NOMO-1 treated with dmso at 0.1 percent for 144 hours (cell line): ENCODE data around the gene ZKSCAN5.
A peak's percentile ranks its signal among the peaks of the same experiment; 100 is the strongest.
"Not testable (repeated sequence)": the region's sequence is repeated elsewhere in the genome, so short reads cannot be mapped to it uniquely, and the experiment has no call there.

Source experiments
- DNase-seq: peaks from one replicate; lab custom pipeline; 2025; ENCODE audit not compliant: unreplicated experiment; lab: John Stamatoyannopoulos, UW

ZKSCAN5 gene

DNA sequence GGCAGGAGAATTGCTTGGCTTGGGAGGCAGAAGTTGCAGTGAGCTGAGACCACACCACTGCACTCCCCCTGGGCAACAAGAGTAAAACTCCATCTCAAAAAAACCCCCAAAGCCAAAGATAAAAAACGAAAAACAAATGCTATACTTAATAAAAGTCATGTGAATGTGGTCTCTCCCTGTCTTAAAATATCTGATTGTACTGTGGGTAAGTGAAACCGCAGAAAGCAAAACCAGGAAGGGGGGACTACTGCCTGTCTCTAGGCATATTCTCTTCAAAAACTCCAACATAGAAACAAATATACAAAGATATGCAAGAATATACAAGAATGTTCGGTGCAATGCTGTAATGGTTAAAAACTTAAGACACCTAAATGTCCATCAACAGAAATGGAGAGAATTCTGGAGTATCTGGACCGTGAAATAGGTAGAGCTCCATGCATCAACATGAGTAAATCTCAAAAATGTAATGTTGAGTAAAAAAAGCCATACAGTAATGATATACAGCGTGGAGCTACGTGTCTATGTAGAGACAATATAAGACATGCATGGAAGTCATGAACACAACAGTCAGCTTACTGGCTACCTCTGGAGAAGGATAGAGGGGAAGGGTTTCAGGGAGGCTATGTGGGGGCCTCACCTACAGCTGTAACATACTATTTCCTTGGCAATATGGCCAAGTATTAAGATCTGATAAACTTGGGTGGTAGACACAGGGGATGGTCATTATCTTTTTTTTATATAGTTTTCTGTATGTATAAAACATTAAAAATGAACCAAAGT is 6.5 kb upstream of the ZKSCAN5 start:
- no peak for DNase-seq

DNA sequence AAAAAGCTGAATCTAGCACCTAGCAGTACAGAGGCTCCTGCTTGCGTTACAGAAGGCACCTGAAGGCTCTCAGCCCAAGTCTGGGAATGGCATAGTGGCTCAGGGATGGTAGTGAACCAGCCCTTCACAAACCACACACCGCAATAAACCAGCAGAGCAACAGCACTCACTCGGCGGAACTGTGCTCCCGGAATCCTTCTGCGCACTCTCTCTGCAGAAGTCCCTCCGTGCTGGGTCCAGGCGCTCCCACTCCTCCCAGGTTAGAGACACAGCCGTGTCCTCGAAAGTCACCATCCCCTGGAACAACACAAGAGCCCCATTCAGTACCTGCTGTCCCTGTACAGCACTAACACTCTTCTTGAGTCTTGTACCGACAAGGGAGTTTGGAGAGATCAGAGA is 5.9 kb upstream of the ZKSCAN5 start:
- no peak for DNase-seq

DNA sequence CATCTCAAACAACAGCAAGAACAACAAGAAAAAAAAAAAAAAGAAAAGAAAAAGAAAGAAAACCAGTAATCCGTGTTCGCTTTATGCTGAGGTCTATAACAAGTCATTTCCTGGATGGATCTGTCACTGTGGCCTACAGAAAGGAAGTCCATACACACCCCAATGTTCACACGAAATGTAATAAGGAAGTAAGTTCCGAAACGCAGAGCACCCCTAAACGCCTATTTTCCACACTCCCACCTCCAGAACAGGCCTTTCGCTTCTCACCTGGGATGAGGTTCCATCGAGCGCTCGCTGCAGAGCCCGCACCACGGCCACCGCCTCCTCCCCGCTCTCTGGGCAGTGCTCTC is 5.1 kb upstream of the ZKSCAN5 start:
- DNase-seq = peak; percentile 46

DNA sequence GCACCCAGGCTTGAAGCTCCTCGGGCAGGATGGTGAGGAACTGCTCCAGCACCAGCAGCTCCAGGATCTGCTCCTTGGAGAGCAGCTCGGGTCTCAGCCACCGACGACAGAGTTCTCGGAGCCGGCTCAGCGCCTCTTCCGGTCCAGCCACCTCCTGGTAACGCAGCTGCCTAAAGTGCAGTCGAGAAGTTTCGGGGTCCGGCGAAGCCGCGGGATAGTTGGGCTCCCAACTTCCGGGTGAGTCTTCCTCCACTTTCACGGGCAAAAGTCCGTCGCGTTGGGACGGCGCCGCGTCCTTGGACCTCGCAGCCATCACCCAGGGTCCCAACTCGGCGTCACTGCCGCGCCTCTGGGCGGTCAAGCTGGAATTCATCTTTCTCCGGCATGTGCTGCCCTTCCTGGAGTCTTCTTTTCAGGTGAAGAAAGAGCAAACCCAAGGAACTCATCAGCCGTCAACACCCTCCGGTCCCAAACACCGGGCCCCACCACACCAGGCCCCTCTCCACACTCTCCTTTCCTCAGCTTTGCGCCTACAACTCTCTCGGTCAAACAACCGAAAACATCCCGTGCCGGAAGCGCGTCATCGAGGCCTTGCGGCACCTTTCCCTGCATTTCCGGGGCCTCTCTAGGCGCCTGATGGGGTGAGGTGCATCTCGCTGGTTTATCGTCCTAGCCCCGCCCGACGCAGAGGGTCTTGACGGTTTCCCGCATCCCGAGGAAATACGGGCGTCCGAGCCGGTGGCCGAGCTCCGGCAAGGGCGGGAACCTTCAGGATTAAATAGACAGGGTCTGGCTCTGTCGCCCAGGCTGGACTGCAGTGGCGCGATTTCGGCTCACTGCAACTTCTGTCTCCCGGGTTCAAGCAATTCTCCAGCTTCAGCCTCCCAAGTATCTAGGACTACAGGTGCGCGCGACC is 4.5 kb upstream of the ZKSCAN5 start, which contains the start of gene ZNF394:
Gene ZNF394 (minus strand): TSS at position 561 of the 916 bp plus-strand sequence. CDS start 188 bp downstream, at position 373.
- peak; percentile 97 for DNase-seq

DNA sequence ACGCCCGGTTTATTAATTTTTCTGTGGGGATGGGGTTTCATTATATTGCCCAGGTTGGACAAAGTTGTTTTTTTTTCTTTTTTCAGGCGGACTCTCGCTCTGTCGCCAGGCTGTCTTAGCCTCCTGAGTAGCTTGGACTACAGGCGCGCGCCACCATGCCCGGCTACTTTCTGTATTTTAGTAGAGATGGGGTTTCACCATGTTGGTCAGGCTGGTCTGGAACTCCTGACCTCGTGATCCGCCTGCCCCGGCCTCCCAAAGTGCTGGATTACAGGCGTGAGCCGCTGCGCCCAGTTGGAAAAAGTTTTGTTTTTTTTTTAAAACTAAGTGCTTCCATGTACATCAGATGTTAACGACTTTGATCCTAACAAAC is 3.8 kb upstream of the ZKSCAN5 start:
- DNase-seq = no peak

DNA sequence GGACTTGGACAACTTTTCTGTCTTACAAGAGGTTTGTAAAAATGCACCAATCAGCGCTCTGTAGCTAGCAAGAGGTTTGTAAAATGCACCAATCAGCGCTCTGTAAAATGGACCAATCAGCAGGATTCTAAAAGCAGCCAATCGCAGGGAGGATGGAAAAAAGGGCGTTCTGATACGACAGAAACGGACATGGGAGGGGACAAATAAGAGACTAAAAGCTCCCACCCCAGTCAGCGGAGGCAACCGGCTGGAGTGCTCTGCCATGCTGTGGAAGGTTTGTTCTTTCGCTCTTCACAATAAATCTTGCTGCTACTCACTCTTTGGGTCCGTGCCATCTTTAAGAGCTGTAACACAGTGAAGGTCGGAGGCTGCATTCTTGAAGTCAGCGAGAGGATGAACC is 3.2 kb upstream of the ZKSCAN5 start:
- not testable (repeated sequence) for DNase-seq

DNA sequence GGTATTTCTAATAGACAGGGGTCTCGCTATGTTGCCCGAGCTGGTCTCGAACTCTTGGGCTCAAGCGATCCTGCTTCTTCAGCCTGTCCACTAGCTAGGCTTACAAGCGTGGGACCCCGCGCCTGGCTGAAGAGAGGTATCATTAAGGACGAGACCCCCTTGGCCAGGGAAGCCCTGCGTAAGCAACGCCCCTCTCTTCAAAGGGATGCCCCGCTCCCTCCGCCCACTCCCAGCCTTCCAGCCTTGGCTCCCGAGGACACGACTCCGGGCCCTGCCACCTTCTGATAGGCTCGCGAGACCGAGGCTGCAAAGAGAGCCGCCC is 220 bp upstream of the ZKSCAN5 start:
- no peak for DNase-seq

DNA sequence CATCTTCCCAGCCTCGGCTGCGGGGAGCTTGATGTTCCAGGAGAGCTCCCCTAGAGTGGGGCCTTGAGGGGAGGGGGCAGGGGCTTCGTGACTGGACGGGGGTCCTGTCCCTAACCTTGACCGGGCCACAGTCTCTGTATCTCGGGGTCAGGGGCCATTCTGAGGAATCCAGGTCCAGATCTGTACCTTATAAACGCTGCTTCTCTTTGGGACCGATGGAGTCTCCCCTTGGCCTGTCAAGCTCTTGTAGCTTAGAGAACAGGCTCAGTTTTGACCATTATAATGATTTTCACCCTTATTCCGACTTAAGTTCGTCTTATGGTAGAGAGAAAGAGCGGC is 831 bp downstream of the ZKSCAN5 start:
- no peak for DNase-seq

DNA sequence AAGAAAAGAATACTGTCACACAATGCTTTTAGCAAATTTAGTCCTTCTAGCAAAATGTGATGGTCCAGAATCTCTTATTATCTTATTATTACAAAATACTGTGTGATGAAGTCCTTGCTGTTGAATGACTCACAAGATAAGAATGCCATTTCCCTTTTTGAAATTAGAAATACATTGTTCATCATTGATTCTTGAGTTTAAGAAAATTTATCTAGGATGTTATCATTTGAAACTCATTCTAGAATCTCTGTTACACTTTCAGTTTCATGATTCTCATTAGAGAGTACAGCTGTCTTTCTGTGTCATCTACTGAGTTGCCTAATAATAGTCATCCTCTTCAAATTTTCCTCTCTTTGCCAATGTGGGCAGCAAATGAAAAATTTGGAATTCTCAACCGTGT is 9.6 kb downstream of the ZKSCAN5 start:
- no peak for DNase-seq

DNA sequence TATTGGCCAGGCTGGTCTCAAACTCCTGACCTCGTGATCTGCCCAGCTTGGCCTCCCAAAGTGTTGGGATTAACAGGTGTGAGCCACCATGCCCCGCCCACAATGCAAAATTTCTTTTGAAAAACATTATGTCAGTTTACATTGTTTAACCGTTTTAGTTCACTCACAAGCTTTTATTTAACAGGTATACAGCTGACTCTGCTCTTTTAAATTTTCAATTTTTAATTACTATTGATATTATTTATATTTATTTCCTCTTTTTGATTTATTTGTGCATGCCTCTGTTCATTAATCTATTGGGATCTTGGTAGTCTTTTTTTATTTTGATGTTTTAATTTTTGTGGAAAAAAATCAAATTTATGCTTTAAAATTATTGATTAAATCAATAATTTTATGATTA is 16.9 kb downstream of the ZKSCAN5 start:
- no peak for DNase-seq

DNA sequence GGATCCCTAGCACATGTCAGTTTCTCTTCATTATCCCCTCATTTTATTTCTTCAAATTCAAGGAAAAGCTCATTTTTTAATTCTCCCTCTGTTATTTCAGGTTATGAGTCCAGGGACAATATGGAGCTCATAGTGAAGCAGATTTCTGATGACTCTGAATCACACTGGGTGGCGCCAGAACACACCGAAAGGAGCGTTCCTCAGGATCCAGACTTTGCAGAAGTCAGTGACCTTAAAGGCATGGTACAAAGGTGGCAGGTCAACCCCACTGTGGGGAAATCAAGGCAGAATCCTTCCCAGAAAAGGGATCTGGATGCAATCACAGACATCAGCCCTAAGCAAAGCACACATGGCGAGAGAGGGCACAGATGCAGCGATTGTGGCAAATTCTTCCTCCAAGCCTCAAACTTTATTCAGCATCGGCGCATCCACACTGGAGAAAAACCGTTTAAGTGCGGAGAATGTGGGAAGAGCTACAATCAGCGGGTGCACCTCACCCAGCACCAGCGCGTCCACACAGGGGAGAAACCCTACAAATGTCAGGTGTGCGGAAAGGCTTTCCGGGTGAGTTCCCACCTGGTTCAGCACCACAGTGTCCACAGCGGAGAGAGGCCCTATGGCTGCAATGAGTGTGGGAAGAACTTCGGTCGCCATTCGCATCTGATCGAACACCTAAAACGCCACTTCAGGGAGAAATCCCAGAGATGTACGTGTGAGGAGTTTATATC is 21.4 kb downstream of the ZKSCAN5 start:
- no peak for DNase-seq

DNA sequence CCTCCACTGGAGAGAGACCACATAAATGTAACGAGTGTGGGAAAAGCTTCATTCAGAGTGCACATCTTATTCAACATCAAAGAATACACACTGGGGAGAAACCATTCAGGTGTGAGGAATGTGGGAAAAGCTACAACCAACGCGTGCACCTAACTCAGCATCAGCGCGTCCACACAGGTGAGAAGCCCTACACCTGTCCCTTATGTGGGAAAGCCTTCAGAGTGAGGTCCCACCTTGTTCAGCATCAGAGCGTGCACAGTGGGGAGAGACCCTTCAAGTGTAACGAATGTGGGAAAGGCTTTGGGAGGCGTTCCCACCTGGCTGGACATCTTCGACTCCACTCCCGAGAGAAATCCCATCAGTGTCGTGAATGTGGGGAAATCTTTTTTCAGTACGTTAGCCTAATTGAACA is 26.9 kb downstream of the ZKSCAN5 start:
- no peak for DNase-seq

DNA sequence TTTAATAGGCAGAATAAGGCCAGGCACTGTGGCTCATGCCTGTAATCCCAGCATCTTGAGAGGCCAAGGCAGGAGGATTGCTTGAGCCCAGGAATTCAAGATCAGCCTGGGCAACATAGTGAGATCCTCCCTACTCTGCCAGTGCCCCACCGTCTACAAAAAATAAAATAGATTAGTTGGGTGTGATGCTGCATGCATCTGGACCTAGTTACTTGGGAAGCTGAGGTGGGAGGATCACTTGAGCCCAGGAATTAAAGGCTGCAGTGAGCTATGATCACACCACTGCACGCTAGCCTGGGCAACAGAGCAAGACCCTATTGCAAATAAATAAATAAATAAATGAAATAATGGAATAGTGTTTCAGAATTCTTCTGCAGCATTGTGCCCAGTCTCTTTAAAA is 31.2 kb downstream of the ZKSCAN5 start:
- no peak for DNase-seq

DNA sequence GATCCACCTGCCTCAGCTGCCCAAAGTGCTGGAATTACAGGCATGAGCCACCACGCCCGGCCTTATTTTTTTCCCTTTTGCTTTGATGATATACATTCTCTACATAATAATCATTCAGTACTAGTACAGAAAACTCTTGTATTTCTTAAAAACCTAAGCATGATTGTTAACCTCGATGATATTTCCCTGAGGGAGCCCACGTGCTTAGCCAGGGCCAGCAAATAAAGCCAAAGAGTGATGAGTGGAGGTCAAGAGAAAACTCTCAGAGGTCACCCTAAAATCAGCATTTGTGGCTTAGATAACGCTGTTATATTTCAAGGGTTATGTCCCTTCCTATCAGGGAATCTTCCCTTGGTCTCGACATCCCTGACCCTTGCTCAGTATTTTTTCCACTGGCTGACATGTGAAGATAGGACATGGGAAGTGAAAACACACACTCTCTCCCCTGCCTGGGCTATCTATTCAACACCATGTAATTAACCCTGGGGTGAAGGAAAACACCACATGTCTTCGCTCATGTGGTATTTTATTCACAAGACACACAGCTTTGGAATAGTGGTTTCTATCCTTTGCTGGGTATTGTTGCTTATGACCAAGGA is 34.9 kb downstream of the ZKSCAN5 start:
- no peak for DNase-seq

DNA sequence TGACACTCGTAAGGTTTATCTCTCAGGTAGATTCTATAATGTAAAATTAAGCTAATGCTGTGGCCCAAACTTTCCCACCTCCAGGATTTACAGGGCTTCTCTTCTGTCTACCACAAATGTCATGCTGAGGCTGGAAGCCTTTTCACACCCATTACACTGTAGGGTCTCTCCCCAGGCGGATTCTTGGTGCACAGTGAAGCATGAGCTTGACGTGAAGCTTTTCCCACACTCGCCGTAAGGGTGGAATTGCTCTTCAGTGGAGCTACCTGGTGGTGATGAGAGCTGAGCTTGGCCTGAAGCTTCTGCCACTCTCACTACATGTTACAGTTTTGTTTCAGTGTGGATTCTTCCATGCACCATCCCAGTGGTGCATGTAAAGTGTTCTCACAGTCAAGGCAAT is 36.1 kb downstream of the ZKSCAN5 start:
- no peak for DNase-seq

DNA sequence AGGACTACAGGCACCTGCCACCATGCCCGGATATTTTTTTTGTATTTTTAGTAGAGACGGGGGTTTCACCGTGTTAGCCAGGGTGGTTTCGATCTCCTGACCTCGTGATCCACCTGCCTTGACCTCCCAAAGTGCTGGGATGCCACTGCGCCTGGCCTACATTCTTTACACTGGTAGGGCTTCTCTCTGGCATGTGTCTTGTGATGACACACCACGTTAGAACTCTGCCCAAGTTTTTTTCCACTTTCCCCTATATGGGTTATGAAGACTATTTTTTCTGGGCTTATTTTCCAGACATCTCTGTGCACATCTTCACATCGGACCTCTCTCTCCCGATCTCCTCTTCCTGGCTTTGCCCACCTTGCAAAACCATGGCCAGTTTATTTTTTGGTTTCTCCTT is 36.8 kb downstream of the ZKSCAN5 start:
- no peak for DNase-seq

DNA sequence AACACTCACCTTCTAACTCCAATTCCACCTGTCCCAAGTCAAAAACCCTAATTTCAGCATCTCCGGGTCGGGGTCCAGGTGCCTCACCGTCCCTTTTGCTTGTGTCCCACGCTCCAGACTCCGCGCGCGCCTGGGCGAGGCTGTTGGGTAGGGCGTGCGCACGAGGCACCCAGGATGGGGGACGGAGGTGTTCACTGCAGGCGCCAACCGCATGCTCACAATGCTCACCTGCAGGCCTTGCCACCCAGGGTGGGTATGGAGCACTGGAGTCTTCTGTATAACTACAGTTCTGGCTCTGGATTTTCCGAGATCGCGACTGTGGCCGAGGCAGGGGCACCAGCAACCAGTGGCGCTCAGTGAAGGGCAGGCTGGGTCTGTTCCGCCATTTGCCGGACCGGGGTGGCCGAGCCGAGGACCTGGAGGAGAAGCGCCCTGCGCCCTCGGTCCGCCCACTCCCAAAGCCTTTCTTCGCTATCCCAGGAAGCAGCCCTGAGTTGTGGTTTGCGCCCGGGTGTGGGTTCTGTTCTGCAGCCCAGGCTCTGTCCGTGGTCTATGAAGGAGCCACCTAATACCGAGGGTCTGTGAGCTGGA is 38.7 kb downstream of the ZKSCAN5 start:
- no peak for DNase-seq

DNA sequence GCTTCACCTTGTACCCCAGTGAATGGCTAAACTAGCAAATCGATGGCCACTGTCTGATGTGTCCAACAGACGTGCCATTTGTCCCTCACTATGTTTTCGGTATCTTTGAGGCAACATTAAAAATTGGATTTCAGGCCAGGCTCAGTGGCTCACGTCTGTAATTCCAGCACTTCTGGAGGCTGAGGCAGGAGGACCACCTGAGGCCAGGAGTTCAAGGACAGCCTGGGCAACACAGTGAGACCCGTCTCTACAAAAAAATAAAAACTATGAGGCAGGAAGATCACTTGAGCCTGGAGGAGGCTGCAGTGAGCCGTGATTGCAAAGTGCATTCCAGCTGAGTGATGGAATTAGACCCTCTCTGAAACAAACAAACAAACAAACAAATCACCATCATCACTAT is 39.5 kb downstream of the ZKSCAN5 start:
- no peak for DNase-seq

DNA sequence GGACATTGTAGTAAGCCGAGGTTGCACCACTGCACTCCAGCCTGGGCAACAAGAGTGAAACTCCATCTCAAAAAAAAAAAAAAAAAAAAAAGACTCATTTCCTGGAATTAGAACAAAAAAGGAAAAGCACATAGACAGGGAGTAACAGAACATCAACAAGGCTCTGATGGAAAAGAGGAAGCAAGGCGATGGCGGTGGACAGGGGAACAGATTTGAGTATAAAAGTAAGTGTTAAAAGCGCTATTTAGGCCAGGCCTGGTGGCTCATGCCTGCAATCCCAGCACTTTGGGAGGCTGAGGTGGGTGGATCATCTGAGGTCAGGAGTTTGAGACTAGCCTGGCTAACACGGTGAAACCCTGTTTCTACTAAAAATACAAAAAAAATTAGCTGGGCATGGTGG is 40.8 kb downstream of the ZKSCAN5 start:
- DNase-seq = not testable (repeated sequence)

DNA sequence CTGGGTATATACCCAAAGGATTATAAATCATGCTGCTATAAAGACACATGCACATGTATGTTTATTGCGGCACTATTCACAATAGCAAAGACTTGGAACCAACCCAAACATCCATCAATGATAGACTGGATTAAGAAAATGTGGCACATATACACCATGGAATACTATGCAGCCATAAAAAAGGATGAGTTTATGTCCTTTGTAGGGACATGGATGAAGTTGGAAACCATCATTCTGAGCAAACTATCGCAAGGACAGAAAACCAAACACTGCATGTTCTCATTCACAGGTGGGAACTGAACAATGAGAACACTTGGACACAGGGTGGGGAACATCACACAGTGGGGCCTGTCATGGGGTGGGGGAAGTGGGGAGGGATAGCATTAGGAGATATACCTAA is 45.1 kb downstream of the ZKSCAN5 start:
- not testable (repeated sequence) for DNase-seq

DNA sequence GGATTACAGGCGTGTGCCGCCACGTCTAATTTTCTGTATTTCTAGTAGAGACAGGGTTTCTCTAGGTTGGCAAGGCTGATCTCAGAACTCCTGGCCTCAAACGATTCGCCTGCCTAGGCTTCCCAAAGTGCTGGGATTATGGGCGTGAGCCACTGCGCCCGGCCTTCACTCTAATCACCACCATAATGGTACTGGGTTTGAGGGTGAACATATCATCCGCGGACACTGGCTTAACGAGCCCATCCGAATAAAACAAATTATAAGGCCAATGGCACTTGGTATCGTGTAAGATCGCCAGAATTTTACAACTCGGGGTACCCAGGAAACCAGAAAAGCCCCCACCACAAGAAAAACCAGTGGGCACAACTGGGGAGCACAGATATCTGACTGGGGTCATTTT is 46.9 kb downstream of the ZKSCAN5 start:
- no peak for DNase-seq
